ENCODE data around the gene PARN.

Gene PARN

GRCh38 chr16:14495213-14496046 lies 134.6 kb downstream of the PARN start:
- no peak for DNase-seq

DNA sequence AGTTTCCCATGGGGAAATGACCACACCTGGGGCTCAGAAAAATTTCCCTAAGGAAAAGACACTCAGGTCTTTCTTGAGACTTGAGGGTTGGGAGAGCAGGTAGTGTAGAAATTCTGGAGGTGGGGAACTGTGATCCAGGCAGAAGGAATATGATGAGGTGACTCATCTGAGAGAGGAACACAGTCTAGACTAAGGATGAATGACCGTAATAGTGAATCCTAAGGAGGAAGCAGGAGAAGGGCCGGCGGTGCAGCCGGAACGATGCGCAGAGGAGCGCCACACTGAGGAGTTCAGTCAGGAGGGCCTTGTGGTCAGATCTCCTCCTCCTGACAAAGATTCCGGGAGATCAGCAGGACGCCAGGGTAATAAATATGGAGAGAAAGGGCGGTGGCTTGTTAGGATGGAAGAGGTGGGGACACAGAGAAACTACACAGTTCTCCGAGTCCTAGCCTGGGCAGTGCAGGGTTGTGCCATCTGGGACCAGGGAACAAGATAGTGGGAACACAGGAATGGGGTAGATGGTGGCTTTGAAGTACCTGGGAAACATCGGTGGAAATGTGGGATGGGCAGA lies 135.6 kb downstream of the PARN start:
- DNase-seq, result no peak

DNA sequence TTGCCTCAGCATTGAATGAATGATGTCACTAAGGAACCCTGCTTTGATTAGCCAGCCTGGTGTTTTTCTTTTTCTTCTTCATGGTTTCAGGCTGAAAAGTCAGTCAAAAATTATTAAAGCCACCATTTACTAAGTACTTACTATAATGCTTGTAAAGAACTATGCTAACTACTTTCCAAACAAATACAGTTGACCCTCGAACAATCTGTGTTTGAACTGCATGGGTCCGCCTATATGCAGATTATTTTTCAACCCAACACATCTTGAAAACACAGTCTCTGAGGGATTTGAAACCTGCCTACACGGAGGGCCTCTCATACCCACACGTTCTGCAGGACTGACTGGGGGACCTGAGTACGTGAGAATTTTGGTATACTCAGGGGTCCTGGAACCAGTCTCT lies 136.3 kb downstream of the PARN start:
- no peak for DNase-seq

DNA sequence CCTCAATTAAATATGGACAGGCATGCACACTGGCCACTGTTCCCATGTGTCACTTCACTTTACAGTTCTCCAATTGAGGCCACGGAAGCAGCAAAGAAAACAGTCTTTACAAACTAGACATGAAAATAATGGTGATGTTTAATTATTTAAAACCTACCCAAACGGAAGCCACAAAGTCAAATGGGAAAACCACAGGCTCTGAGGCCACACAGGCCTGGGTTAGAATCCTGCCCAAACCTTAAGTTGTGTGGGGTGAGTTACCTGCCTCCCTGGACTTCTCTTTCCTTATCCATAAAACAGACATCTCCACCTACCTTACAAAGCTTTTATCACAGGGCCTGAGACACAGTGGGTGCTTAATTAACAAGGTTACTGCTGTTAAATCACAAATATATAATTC lies 137.4 kb downstream of the PARN start:
- DNase-seq, result no peak

DNA sequence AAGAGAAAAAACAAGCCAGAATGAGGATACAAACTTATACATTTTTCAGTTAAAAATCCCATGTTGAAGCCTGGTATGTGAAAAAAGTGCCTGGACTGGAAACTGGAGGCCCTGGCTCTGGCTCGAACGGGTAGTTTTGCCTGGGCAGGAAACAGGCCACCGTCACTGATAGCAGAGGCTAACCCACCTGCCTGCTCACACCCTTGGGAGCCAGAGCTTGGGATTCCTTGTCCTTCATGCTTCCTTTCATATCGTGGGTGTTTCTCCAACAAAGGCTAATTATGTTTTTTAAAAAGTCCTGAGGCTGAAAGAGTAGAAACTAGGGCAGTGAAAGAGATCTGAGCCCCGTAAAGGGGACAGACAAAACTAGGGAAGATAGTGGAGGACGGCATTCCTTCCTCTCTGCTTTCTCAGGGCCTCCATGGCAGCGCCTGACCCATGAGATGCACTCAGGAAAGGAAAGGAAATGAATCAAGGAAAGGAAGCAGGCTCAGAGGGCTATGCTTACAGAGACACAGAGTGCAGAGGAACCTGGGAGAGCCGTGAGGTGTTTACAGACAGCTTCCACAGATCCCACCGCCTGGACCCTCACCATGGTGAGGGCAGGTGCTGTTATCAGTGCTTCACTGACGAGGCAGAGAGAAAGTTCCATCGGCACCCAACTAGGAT lies 138.1 kb downstream of the PARN start:
- DNase-seq, result no peak

DNA sequence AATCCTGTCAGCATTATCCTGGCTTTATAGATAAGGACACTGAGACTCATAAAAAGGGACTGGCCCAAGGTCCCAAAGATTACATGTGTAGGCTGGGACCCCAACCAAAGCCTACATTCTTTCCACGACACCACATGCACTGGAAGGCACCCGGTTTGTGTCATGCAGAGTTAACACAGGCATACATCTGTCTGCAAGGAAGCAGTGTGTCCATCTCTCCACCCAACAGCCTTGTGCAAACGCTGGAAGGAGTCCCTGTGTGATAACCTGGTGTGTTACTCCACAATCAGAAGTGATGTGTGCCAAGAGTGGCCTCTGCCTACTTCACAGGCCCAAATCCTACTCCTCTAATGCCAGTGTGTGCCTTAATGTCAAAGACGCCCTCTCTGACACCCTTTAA lies 139.8 kb downstream of the PARN start:
- DNase-seq, result no peak

GRCh38 chr16:14489460-14489859 lies 140.6 kb downstream of the PARN start:
- DNase-seq, result no peak

- no peak for DNase-seq
These were observed 142.5 kb downstream of the PARN start for GRCh38 chr16:14487579-14487978.

GRCh38 chr16:14486520-14487303 lies 143.3 kb downstream of the PARN start:
- DNase-seq, result no peak

DNA sequence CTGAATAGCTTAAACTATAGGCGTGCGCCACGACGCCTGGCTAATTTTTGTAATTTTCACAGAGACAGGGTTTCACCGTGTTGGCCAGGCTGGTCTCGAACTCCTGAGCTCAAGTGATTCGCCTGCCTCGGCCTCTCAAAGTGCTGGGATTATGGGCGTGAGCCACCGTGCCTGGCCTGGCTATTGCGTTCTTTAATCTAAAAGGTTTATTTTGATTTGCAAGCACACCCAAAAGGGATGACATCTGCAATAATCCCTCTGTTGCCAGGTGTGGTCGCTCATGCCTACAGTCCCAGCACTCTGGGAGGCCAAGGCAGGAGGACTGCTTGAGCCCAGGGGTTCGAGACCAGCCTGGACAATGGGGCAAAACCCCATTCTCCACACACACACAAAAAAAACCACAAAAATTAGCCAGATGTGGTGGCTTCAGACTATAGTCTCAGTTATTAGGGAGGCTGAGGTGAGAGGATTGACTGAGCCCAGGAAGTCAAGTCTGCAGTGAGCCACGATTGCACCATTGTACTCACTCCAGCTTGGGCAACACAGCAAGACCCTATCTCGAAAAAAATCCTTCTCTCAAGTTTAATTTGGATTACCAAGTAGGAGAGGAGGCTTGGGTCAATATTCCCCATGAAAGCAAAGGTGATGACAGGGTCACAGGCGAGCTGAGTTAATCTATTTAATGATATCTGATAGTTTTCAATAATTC lies 144.1 kb downstream of the PARN start:
- DNase-seq, result no peak

DNA sequence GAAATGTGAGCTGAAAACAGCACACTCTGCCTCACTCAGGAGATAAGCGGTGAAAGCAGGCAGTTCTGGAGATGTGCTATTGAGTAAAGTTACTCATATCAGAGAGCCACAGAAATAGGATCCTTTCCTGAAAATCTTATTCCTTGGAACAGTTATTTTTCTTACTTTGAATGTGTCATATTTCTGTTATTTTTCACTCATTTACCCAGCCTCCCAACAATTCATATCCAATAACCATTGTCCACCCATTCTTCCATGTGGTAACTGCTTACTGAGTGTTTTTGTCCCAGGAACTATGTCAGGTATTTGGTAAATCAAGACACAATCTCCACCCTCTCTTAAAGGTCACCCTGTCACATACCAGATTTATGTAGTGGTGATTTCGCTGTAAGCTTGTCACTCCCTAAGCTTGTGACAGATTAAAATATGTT lies 144.9 kb downstream of the PARN start:
- DNase-seq, result no peak

DNA sequence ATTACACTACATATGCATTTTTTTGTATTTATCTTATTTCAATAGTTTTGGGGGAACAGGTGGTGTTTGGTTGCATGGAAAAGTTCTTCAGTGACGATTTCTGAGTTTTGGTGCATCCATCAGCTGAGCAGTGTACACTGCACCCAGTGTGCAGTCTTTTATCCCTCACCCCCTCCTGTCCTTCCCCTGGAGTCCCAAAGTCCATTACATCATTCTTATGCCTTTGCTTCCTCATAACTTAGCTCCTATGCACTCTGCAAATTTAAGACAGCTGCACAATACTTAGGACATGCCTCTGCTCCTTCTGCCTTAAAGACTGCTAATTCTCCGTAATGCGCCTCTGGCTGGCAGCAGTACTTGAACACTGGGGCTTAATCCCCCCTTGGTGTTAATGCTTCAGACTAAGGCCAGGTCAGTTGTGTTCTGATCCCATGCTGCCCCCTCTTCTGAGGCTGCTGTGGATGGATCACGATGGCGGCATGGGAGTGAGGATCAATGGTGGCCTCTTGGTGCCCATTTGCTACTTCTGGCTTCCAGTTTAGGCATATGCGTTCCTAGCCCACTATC lies 146.2 kb downstream of the PARN start:
- no peak for DNase-seq

DNA sequence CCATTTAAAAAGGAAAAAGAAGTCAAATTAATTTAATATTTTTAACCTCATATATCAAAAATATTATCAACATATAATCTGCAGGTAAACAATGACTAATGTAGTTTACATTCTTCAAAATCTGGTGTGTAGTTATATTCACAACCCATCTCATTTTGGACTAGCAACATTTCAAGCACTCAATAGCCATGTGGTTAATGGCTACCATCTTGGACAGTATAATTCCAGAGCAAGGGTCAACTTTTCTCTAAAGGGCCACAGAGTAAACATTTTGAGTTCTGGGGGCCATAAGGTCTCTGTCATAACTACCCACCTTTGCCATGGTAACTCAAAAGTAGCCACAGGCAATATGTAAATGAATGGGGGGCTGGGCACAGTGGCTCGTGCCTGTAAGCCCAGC lies 153.9 kb downstream of the PARN start:
- DNase-seq, result no peak

- no peak for DNase-seq
These were observed 154.5 kb downstream of the PARN start for GRCh38 chr16:14475370-14476139.

DNA sequence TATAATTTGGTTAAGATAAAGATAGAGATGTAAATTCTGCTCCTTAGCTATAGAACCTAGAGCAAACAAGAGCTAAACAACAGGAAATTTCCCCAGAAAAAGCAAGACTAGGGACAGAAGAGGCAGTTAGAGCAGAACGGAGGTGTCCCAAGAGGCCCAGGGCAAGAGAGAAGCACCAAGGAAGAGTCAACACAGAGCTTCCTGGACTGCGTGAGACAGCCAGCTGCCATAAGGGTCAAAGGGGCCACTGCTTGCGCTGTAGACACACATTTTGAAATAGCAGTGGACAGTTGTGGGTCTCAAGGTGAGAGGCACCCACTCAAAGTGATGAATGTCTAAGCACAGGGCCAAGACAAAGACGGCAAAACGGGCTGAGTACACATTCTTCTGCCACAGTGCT lies 156.6 kb downstream of the PARN start:
- no peak for DNase-seq

DNA sequence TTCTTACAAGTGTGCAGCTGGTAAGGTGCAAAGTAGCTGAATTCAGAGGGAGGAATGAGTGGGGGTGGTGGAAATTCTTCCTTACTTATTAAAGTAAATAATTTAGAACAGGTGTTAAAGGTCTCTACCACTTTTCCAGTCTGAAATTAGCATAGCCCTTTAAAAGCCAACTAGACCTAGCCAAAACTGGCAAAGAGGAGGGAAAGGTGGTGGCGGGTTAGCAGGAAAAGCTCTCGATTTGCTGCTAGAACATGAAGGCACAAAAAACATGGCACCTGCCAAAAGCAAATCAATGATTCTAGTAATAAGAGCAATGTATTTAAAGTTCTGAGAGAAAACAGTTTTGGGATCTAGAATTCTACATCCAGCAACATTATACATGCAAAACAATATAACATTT lies 157.7 kb downstream of the PARN start:
- no peak for DNase-seq

GRCh38 chr16:14470788-14471187 lies 159.3 kb downstream of the PARN start:
- no peak for DNase-seq

- no peak for DNase-seq
These were observed 164.3 kb downstream of the PARN start for GRCh38 chr16:14465799-14466198.

GRCh38 chr16:14464796-14465195 lies 165.3 kb downstream of the PARN start:
- DNase-seq, result no peak

DNA sequence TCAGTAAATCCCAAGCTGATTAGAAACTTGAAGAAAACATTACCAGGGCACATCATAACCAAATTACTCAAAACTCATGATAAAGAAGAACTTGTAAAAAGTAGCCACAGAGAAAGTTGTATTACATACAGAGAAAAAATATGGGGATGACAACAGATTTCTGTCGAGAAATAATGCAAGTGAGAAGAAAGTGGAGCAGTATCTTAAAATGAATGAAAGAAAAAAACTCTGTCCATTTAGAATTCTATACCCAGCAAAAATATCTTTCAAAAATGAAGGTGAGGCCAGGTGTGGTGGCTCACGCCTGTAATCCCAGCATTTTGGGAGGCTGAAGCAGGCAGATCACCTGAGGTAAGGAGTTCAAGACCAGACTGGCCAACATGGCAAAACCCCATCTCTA lies 165.9 kb downstream of the PARN start:
- no peak for DNase-seq

GRCh38 chr16:14462811-14463210 lies 167.2 kb downstream of the PARN start:
- no peak for DNase-seq

DNA sequence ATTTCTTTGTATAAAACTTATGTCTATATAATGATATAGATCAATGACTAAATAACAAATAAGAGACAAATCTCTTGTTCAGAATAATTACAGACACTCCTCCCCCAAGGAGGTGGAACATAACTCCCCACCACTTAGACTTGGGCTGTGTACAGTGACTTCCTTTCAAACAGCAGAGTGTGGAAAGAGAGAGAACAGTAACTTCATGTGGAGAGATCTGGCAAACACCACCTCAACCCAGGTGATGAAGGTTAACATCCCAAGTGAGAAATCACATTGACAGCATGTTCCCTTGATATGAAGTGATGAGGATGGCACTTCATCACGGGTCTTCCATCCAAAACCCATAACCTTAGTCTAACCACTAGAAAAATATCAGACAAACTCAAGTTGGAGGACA lies 169.3 kb downstream of the PARN start:
- no peak for DNase-seq
